ENCODE data around the gene ARHGAP12.

Gene ARHGAP12

GRCh38 chr10:31888442-31888841 is 40.2 kb downstream of the ARHGAP12 start:
- H3K27ac ChIP-seq: no peak overlapping the region
- TF ChIP-seq ZFX (IDR thresholded peaks at IDR 0.05; ENCODE audit: borderline replicate concordance) (no peak), CTCF (IDR thresholded peaks at IDR 0.05) (no peak)

GRCh38 chr10:31887850-31888249 is 40.8 kb downstream of the ARHGAP12 start:
- H3K27ac ChIP-seq: no peak overlapping the region
- TF ChIP-seq CTCF (IDR thresholded peaks at IDR 0.05) (no peak), ZFX (IDR thresholded peaks at IDR 0.05; ENCODE audit: borderline replicate concordance) (no peak)

- H3K27ac ChIP-seq: no peak overlapping the region
Observed at GRCh38 chr10:31886885-31887284, 41.7 kb downstream of the ARHGAP12 start.

GRCh38 chr10:31885971-31886370 is 42.7 kb downstream of the ARHGAP12 start:
- H3K27ac ChIP-seq: no peak overlapping the region
- no peak for TF ChIP-seq ZFX (IDR thresholded peaks at IDR 0.05; ENCODE audit: borderline replicate concordance)

More at GRCh38 chr10:31886885-31887284, 41.7 kb downstream of the ARHGAP12 start:
- TF ChIP-seq CTCF (IDR thresholded peaks at IDR 0.05) (no peak), ZFX (IDR thresholded peaks at IDR 0.05; ENCODE audit: borderline replicate concordance) (no peak)

GRCh38 chr10:31884386-31884785 is 44.2 kb downstream of the ARHGAP12 start:
- no peak for TF ChIP-seq CTCF (IDR thresholded peaks at IDR 0.05)
- TF ChIP-seq ZFX (IDR thresholded peaks at IDR 0.05; ENCODE audit: borderline replicate concordance): no peak
- no peak overlapping the region for H3K27ac ChIP-seq

- no peak overlapping the region for H3K27ac ChIP-seq
- TF ChIP-seq CTCF (IDR thresholded peaks at IDR 0.05) (no peak), ZFX (IDR thresholded peaks at IDR 0.05; ENCODE audit: borderline replicate concordance) (no peak)
Observed at GRCh38 chr10:31883397-31883796, 45.2 kb downstream of the ARHGAP12 start.

GRCh38 chr10:31878486-31878885 is 50.1 kb downstream of the ARHGAP12 start:
- no peak overlapping the region for H3K27ac ChIP-seq
- TF ChIP-seq CTCF (IDR thresholded peaks at IDR 0.05) (no peak), ZFX (IDR thresholded peaks at IDR 0.05; ENCODE audit: borderline replicate concordance) (no peak)

GRCh38 chr10:31876652-31877352 is 51.8 kb downstream of the ARHGAP12 start:
- TF ChIP-seq CTCF (IDR thresholded peaks at IDR 0.05) (no peak), ZFX (IDR thresholded peaks at IDR 0.05; ENCODE audit: borderline replicate concordance) (no peak)
- H3K27ac ChIP-seq: no peak overlapping the region
